Endometrial microvascular endothelial cells (primary cell): ENCODE results near the gene GIMAP1. TPM values are rescaled to one million over a fixed set of nuclear protein-coding genes. Genes with fewer than 3 reads are reported as not detected.

Source experiments
- in situ Hi-C: cut with HindIII; loops from 2 replicates; pipeline ENCODE4 v1.10.0; 2017; ENCODE audit warnings: low sequenced_read_pairs, low pct_unique_long_range_greater_than_20kb; ENCODE audit errors: inconsistent ontology term
- total RNA-seq: library from RNA; depleted of rRNA; stranded (reverse); fragments of >200 nt; gene quantifications from one replicate; pipeline ENCODE4 v1.2.3, GENCODE V29; 2015; ENCODE audit errors: inconsistent ontology term

Gene GIMAP1
- total RNA-seq, 1 donor from 2014 or later: 11.2 TPM

GRCh38 chr7:150719960-150720891 lies 3.8 kb downstream of the GIMAP1 start:
- in situ Hi-C loops: no loop called here

- in situ Hi-C loops: no loop called here
These were observed 5.6 kb downstream of the GIMAP1 start for GRCh38 chr7:150721970-150722373.

- in situ Hi-C loops: no loop called here
These were observed 6.1 kb downstream of the GIMAP1 start for GRCh38 chr7:150722431-150722931.

GRCh38 chr7:150723467-150723866 lies 7.1 kb downstream of the GIMAP1 start:
- in situ Hi-C loops: no loop called here

- in situ Hi-C loops: no loop called here
These were observed 11.0 kb downstream of the GIMAP1 start for GRCh38 chr7:150727381-150727780.

GRCh38 chr7:150728011-150728410 lies 11.6 kb downstream of the GIMAP1 start:
- in situ Hi-C loops: no loop called here

- in situ Hi-C loops: no loop called here
These were observed 12.2 kb downstream of the GIMAP1 start for GRCh38 chr7:150728609-150729008.

- in situ Hi-C loops: no loop called here
These were observed 15.5 kb downstream of the GIMAP1 start for GRCh38 chr7:150731916-150732315.

- in situ Hi-C loops: no loop called here
These were observed 16.5 kb downstream of the GIMAP1 start for GRCh38 chr7:150732786-150733481.

- in situ Hi-C loops: no loop called here
These were observed 17.2 kb downstream of the GIMAP1 start for GRCh38 chr7:150733482-150734095.

- in situ Hi-C loops: no loop called here
These were observed 17.8 kb downstream of the GIMAP1 start for GRCh38 chr7:150734254-150734653.

GRCh38 chr7:150735596-150736358 lies 19.4 kb downstream of the GIMAP1 start:
- in situ Hi-C loops: no loop called here

- in situ Hi-C loops: no loop called here
These were observed 20.5 kb downstream of the GIMAP1 start for GRCh38 chr7:150736864-150737263.

GRCh38 chr7:150737265-150738055 lies 21.0 kb downstream of the GIMAP1 start, which contains the start of gene GIMAP5:
Gene GIMAP5, plus strand, starts transcription at chr7:150737418. Its CDS starts 3,467 bp downstream, at chr7:150740885.
- in situ Hi-C loops: no loop called here

GRCh38 chr7:150738092-150738491 lies 21.7 kb downstream of the GIMAP1 start:
- in situ Hi-C loops: no loop called here

GRCh38 chr7:150738591-150739001 lies 22.2 kb downstream of the GIMAP1 start:
- in situ Hi-C loops: no loop called here

- in situ Hi-C loops: no loop called here
These were observed 22.6 kb downstream of the GIMAP1 start for GRCh38 chr7:150739033-150739432.

GRCh38 chr7:150740053-150740452 lies 23.6 kb downstream of the GIMAP1 start:
- in situ Hi-C loops: no loop called here
